ENCODE measurements around the gene TXLNG.
"Not testable (repeated sequence)": the region's sequence is repeated elsewhere in the genome, so short reads cannot be mapped to it uniquely, and the experiment has no call there.

The TXLNG gene

GRCh38 chrX:16786139-16786790, at the start of gene TXLNG:
Gene TXLNG (plus strand): TSS chrX:16786466. CDS start chrX:16786488, 22 bp downstream.
- peak; percentile 90 for DNase-seq

GRCh38 chrX:16737024-16737423, 49.2 kb upstream of the TXLNG start:
- DNase-seq = no peak

DNA sequence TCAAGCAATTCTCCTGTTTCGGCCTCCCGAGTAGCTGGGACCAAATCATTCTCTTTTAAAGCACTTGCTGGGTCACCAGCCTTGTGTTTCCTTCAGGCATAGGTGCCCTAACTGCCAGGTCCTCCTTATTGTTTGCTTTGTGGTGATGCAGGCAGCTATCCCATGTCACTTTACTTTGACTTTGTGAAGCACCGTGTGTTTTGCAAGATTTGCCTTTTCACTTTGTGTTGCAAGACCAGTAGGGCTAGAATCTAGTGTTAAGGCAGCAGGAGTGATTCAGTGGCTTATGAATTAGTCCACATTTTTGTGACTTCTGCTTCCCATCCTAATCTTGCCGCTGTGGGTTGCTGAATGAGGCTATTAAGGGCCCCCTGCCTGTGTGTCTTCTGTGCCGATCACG, 46.7 kb upstream of the TXLNG start:
- DNase-seq = no peak

GRCh38 chrX:16743604-16744325, 42.5 kb upstream of the TXLNG start:
- no peak for DNase-seq

DNA sequence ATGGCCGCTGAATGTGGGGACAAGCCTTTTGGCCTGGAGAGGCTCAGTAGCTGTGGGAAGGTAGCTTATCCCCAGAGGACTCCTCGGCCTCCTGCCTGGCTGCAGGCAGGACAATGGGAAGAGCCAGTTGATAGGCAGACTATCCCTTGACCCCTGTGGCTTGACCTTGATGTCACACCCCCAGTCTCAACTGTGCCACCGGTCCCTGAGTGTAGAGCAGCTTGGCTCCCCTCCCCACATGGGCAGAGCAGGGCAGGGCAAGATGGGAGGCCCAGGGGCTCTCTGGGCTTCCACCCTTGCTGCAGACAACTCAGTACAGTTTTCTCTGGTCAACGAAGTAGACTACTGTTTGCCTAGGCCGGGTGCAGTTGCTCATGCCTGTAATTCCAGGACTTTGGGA, 41.2 kb upstream of the TXLNG start:
- DNase-seq = no peak

- DNase-seq = no peak
Observed at GRCh38 chrX:16745659-16746058, 40.6 kb upstream of the TXLNG start.

DNA sequence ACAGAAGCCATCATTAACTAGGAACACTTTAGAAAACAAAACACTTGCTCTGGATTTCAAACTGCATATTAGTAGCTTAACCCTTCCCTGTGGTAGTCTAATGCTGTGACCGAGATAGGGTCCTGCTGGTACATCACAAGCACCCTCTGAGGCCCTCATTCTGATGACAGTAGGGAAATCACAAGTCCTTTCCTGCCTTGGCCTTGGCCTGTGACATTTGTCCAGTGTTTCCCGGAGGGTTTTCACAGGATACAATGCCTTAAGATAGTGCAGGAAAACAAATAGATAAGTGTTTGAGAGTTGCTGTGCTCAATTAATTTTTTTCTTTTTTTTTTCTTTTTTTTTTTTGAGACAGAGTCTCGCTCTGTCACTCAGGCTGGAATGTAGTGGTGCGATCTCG, 37.8 kb upstream of the TXLNG start:
- DNase-seq = no peak

DNA sequence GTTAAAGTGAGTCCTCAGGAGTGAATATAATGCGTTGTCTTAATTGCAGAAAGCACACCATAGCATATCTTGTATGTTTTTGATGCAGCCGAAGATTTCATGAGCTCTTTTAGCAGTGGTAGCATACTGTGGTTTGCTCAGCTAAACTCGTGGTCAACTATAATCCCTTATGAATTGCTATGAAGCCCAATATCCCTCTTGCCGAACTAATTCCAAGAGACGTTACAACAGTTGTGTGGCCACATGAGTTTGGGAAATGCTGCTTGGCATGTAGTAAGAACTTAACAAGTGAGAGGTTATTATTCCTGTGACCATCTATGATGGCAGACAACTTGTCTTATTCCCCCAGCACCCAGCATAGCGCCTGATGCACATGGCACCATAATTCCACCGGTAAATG, 36.1 kb upstream of the TXLNG start:
- no peak for DNase-seq

- no peak for DNase-seq
Observed at GRCh38 chrX:16754019-16754418, 32.2 kb upstream of the TXLNG start.

DNA sequence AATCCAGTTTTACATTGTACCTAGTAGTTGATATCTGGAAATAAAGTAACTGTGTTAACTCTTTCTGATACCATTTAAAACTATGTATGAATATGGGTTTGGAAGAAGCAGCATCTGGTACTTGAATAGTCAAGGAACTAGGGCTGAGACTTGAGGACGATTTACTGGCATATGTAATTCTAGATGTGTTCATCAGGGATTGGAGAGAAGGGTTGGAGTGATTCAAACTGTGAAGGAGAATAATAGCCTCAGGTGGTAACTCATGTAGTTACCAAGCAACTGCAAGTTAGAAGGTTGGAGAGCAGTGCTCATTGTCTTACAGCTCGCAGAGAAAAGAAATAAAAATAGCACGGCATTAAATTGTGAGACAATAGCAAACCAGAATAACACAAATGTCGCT, 29.5 kb upstream of the TXLNG start:
- no peak for DNase-seq

DNA sequence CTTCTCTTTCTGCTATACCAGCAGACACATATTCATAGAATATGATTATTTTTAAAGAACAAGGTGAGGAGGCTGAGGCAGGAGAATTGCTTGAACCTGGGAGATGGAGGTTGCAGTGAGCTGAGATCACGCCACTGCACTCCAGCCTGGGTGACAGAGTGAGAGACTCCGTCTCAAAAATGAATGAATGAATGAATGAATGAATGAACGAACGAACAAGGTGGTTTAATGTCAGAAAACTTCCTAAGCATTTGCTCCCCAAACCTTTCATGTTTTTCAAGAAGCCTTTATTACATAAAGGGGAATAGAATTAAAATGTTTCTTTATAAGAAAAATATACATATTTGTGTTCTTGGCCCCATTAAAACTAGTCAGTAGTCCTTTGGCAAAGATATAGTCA, 24.8 kb upstream of the TXLNG start:
- not testable (repeated sequence) for DNase-seq

DNA sequence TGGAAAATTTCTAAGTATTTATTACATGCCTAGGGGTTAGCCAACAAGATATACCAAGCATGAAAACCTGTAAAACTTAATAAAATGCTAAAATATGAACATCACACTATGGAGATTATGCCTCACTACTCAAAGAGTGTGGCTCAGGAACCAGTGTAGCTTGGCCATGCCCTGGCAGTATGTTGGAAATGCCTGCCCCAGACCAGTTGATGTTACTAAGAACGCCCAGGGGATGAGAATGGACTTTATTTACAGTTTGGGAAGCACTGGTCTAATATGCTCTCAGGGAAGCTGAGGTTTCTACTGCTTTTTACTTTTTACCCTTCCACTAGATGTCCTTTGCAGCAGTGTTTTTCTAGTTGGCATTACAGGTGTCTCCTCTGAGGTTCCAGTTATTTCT, 23.7 kb upstream of the TXLNG start:
- DNase-seq = no peak

DNA sequence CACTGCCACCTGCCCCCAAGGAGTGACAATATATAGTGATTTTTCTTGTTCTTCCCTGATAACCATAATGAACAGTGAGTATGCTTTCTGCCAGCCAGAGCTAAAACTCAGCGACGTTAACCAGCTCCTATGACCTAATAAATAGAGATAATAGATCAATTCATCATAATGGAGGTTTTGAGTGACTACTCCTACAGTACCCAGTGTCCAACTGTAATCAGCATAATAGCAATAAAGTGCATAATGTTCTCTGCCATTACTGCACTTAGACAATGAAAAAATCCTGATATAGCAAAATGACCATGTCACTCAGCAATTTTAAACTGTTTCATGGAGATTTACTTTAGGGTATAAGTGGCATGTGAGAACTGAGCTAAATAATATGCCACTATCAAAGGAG, 20.7 kb upstream of the TXLNG start:
- no peak for DNase-seq

GRCh38 chrX:16770970-16771482, 15.2 kb upstream of the TXLNG start:
- DNase-seq = no peak

- no peak for DNase-seq
Observed at GRCh38 chrX:16771483-16772398, 14.5 kb upstream of the TXLNG start.

DNA sequence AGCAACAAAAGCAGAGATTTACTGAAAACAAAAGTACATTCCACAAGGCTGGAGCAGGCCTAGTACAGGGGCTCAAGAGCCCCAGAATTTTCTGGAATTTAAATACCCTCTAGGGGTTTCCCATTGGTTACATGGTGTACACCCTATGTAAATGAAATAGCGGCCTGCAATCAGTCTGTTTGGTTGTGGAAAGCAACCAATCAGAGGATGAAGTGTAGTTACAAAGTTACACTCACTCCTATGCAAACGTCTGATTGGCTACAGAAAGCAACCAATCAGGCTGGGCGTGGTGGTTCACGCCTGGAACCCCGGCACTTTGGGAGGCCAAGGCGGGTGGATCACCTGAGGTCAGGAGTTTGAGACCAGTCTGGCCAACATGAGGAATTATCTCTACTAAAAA, 13.8 kb upstream of the TXLNG start:
- DNase-seq = no peak

- DNase-seq = no peak
Observed at GRCh38 chrX:16774746-16775145, 11.5 kb upstream of the TXLNG start.

GRCh38 chrX:16778545-16778944, 7.7 kb upstream of the TXLNG start:
- DNase-seq = no peak

- DNase-seq = no peak
Observed at GRCh38 chrX:16778993-16779392, 7.3 kb upstream of the TXLNG start.

DNA sequence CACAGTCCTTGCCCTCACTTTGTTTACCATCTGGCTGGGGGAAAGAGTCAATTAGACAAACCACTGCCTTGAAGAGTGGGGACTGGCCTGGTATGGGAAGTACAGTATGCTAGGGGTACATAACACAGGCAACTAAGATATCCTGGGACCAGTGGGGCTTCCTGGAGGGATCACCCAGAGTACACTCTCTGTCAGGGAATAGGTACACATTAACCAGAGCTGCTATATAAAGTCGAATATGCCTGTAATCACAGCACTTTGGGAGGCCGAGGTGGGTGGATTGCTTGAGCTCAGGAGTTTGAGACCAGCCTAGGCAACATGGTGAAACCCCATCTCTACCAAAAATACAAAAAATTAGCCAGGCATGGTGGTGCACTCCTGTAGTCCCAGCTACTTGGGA, 6.5 kb upstream of the TXLNG start:
- DNase-seq = not testable (repeated sequence)

DNA sequence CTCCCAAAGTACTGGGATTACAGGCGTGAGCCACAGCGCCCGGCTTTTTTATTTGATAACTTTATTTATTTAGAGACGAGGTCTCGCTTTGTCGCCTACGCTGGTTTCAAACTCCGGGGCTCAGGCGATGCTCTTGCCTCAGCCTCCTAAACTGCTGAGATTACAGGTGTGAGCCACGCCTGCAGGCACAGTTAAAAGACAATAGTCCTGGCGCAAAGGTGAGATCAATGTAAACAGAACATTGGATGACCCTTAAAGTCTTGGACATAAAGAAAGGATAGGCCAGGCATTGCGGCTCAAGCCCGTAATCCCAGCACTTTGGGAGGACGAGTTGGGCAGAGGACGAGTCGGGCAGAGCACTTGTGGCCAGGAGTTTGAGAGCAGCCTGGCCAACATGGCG, 2.8 kb upstream of the TXLNG start:
- DNase-seq = no peak

- not testable (repeated sequence) for DNase-seq
Observed at GRCh38 chrX:16784440-16784839, 1.8 kb upstream of the TXLNG start.
